GM18517 (cell line): Measurements from ENCODE around the gene HS3ST2.
"Not testable (repeated sequence)": the region's sequence is repeated elsewhere in the genome, so short reads cannot be mapped to it uniquely, and the experiment has no call there.

Source experiments
- ATAC-seq: cut with Tn5 transposase; IDR thresholded peaks from one replicate; pipeline ENCODE4 v1.9.1; 2021; ENCODE audit warnings: mild to moderate bottlenecking, moderate library complexity; ENCODE audit not compliant: unreplicated experiment

HS3ST2 gene

DNA sequence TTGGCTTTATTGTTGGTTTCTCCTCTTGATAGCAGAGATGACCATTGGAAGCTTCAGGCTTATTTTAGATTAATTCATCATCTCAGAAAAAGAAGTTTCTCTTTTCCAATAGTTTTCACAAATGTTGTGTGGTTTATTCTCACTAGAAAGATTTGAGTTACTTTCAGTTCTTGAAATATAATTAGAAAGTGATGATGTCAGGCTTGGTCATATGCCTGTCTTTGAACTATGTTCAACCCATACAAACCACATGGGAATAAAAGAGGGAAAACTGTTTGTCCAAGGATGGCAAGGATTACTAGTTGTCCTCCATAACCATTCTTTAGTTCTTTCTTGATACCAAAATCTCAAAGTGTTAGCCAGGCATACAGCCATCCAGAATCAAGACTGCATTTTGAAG lies 3.7 kb upstream of the HS3ST2 start:
- ATAC-seq, result no peak

DNA sequence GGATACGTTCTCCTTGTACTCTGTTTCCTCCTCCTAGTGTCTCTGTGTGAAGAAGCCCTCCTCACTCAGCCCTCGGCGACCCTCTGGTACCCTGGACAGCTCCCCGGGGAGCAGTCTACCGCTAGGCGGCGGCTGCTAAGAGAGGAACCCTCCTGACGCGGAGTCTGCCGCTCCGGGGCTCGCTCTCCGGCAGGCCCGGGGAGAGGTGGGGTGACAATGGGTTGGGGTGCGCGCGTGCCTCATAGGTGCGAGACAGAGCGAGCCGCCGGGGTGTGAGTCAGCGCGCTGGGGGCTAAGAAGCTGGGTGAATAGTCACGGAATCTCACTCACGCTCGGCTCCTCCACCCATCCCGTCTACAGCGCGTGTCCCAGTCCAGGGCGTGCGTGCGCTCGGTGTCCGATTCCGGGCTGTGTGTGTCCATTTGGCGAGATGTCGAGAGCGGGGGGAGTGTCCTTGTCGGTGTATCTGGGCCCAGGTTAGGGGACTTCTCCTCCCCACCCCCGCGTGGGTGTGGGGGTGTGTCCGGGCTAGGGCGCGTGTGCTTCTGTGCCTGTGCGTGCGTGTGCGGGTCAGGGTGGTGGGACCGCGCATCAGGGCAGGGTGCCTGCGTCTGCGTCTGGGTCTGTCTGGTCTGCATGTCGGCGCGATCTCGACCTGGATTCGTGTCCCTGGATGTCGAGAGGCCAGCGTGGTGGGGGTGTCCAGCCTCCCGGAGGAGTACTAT lies 577 bp upstream of the HS3ST2 start:
- ATAC-seq, result no peak

DNA sequence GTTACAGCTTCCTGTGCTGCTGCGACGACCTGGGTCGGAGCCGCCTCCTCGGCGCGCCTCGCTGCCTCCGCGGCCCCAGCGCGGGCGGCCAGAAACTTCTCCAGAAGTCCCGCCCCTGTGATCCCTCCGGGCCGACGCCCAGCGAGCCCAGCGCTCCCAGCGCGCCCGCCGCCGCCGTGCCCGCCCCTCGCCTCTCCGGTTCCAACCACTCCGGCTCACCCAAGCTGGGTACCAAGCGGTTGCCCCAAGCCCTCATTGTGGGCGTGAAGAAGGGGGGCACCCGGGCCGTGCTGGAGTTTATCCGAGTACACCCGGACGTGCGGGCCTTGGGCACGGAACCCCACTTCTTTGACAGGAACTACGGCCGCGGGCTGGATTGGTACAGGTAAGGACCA lies 746 bp downstream of the HS3ST2 start:
- no peak for ATAC-seq

DNA sequence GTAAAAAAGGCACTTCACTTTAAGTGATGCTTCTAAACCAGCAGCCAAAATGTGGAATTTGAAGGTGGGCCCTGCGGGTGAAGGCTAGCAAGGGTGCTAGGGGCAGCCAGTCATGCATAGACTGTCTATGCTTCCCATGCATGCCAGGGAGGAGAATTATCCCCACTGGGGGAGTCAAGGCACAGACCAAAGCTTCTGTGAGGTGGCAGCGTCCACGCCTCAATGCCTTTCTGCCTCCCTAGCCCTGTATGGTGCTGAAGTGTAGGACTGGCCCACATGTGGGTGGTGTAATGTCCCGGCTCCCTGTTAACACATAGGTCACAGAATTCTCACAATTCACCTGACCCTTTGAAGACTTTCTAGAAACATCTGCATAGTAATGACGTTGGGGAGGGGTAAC lies 1.9 kb downstream of the HS3ST2 start:
- no peak for ATAC-seq

DNA sequence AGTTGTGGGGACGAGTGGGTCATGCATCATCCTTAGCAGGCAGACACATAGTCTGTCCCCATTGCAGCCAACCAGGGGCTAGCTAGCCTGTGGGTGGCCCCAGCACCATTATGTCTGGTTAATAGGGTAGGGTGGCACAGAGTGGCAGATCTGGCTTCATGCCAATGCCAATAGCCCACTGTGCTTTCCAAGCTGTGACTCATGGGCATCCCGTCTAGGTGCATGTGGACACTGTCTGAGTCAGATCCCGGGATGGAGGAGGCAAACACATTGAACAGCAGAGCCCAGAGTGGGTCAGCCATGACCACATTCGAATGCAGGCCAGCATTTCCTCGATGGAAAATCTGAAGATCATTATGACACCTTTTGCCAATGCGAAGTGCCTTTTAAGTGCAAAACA lies 2.5 kb downstream of the HS3ST2 start:
- ATAC-seq, result no peak

DNA sequence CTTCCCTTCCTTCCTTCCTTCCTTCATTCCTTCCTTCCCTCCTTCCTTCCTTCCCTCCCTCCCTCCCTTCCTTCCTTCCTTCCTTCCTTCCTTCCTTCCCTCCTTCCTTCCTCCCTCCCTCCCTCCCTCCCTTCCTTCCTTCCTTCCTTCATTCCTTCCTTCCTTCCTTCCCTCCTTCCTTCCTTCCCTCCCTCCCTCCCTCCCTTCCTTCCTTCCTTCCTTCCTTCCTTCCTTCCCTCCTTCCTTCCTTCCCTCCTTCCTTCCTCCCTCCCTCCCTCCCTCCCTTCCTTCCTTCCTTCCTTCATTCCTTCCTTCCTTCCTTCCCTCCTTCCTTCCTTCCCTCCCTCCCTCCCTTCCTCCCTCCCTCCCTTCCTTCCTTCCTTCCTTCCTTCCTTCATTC lies 4.8 kb downstream of the HS3ST2 start:
- ATAC-seq, result not testable (repeated sequence)

DNA sequence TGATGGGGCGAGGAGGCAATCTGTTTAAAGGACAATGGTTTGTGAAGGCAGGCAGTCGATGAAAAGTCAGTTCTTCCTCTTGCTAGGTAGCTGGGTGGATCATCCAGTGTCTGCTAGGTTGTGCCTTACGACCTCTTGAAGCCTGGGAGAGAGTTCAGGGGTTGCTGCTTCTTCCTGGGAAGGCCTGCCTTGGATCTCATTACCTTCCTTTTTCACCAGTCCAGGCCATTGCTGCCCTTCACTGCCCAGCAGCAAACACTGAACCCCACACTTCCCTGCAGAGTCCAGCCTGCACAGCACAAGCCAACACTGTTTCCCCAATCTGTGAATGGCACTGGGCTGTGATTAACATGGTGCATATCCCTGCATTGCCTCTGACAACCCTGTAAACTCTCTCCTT lies 24.7 kb downstream of the HS3ST2 start:
- ATAC-seq, result no peak

DNA sequence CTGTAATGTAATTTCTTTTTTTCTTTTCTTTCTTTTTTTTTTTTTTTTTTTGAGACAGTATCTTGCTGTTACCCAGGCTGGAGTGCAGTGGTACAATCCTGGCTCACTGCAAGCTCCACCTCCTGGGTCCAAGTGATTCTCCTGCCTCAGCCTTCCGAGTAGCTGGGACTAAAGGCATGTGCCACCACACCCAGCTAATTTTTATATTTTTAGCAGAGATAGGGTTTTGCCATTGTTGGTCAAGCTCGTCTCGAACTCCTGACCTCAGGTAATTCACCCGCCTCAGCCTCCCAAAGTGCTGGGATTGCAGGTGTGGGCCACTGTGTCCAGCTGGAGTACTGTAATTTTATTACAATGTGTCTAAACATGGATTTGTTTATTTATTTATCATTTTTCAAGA lies 28.1 kb downstream of the HS3ST2 start:
- ATAC-seq, result not testable (repeated sequence)

DNA sequence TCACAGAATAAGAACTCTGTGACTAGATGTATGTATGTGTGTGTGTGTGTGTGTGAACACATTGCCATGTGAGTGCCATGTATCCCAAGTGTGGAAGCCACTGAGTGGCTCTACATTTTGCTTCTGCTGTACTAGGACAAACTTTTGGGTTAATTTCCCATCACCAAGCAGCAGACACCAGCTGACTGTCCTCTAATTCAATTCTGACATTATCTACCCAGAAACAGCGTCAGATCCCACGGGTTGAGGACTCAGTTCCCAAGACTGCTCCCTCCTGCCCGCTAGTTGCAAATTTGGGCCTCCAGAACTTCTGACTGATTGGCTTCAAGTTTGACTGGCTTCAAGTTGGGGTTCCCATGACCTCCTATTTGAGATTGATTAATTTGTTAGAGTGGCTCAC lies 29.2 kb downstream of the HS3ST2 start:
- ATAC-seq, result no peak

DNA sequence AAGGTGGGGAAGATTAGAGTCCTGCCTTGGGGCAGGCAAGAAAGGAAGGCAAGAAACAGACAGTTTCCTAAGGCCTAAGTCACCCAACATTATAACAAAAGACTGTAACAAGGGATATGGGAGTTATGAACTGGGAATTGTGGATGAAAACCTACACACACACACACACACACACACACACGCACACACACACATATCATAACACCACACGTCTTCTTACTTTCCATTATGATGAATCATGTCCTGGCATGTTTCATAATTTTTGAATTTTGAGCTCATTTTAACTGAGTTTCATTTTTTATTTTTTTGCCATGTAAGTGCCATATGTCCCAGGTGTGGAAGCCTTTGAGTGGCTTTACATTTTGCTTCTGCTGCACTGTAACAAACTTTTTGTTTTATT lies 29.9 kb downstream of the HS3ST2 start:
- no peak for ATAC-seq

DNA sequence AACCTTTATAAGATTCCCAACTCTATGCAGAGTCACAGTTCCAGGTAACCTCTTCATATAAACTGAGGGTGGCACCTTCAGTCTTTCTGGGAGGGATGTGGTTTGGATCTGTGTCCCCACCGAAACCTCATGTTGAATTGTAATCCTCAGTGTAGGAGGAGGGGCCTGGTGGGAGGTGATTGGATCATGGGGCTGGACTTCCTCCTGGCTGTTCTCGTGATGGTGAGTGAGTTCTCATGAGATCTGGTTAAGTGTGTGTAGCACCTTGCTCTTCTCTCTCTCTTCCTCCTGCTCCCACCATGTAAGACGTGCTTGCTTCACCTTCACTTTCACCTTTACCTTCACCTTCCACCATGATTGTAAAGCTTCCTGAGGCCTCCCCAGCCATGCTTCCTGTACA lies 30.5 kb downstream of the HS3ST2 start:
- ATAC-seq, result no peak

DNA sequence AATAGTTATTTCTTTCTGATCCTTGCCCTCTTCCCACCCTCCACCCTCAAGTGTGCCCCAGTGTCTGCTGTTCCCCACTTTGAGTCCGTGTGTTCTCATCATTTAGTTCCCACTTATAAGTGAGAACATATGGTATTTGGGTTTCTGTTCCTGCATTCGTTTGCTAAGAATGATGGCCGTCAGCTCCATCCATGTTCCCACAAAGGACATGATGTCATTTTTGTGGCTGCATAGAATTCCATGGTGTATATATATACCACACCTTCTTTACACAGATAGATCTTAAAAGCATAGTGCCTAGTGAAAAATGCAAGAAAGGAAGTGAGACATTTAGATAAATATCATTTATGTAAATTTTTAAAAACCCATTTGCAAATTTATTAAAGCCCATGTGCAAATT lies 33.1 kb downstream of the HS3ST2 start:
- no peak for ATAC-seq

DNA sequence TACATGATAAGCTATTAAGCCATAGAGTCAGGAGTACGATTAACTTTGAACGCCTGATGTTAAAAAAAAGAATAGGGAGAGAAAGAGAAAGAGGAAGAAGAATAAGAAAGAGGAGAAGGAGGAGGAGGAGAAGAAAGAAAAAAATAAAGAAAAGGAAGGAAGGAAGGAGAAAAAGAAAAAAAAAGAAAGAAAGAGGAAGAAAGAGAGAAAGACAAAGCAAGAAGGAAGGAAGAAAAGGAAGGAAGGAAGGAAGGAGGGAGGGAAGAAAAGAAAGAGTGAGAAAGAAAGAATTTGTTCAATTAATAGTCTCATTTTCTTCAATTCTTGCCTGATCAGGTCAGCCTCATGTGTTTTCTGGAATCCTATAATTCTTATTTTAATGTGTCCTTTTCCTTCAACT lies 33.7 kb downstream of the HS3ST2 start:
- ATAC-seq, result no peak

DNA sequence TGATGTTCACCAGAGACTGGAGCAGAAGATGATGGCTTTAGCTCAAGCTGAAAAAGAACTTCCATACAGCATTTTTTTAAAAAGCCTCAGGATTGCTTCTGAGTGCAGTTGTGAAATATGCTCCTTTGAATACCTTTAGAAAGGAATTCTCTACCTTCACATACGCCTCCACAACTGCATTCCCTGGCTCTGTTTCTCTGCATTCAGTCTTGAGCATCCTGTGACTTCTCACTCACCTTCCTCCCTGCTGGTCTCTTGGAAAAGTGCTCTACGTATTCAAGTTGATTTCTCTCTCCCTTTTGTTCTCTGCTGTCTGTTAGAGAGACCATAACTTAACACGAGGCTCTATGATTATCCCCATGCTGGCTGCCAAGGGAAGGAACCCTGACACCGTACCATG lies 34.5 kb downstream of the HS3ST2 start:
- ATAC-seq, result no peak

DNA sequence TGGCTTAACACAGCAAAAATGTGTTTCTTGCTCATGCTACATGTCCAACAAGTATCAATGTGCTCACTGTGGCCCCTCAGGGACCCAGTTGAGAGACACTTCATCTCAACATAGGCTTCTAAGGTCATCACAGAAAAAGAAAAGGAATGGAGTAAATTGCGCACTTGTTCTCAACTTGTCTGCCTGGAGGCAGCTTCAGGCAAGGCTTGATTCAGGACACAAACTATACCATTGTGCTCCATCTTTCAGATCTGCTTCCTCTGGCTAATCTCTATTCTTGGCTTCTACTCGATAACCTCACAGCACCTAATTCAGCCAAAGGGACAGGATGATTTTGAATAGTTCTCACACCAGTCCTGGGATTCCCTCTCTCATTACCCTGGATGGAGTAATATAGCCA lies 35.6 kb downstream of the HS3ST2 start:
- ATAC-seq, result no peak

DNA sequence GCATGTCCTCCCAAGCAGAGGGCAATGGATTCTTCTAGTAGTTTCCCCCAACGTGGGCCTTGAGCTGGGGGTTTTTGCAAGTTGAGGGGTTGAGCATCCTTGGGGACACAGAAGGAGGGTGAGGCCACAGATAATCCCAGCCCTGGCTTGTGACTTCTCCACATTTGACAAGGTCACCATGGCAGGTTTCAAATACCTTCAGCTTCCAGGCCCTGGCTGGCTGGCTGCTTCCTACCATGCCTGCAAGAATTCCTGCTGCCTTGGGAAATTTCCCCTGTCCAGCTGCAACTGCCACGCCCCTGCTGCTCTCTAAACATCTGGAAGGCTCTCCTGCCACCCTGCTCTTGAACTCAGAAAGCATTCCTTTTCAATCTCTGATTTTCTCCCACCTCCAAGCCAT lies 41.3 kb downstream of the HS3ST2 start:
- ATAC-seq, result no peak

DNA sequence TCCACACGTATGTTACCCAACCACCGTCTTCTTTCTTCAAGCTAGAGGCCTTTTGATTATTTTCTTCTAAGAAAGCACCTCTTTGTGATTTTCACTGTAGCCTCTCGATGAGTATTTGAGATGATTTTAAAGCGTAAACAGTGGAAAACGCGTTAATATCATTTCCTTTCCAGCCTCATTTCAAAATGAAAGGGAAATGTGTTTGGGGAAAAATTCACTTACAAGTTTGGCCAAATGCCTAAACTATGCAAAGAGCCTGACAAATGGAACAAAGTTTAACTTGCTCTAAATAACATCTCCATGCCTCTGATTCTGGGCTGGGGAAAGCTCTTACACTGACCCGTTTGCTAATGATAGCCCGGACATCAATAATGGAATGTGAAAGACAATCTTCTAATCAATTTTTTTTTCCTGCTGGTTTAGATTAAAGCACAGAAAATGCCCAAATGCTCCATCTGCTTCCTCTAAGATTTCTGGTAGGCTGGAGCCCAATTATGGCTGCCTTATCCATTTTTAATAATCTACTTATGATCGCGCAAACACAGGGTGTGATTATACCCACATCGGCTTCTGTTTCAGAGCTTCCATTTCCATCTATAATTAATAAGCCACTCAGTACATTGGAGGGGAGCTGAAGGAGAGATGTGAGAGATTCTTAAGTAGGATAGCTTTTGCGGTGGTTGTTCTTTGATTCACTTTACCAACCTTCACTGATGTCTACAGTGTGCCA lies 43.5 kb downstream of the HS3ST2 start:
- no peak for ATAC-seq

DNA sequence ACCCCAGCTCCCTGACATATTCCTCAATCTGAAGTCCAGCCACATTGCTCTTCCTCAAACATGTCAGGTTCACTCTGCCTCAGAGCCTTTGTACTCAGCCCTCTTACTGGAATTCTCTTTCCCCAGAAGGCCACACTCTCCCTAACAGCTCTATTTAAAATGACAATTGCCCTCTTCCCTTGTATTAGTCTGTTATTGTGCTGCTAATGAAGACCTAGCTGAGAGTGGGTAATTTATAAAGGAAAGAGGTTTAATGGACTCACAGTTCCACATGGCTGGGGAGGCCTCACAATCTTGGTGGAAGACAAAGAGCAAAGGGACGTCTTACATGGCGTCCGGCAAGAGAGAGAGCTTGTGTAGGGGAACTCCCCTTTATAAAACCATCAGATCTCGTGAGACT lies 46.0 kb downstream of the HS3ST2 start:
- ATAC-seq, result no peak

DNA sequence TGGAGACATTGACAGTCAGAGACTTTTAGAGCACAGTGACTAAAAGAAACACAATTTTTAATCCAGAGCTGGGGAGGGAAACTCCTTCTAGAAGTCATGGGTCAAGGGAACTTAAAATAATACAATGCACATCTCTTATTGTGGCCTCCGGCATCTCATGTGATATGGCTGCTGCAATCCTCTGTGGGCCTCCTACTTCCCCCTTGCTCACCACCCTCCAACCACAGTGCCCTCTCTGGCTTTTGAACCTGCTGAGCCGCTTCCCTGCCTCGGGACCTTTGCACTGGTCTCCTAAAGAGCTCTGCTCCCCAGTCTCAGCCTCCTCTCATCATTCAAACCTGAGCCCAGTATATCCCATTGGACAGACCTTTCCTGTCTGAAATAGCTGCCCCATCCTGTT lies 47.6 kb downstream of the HS3ST2 start:
- no peak for ATAC-seq

DNA sequence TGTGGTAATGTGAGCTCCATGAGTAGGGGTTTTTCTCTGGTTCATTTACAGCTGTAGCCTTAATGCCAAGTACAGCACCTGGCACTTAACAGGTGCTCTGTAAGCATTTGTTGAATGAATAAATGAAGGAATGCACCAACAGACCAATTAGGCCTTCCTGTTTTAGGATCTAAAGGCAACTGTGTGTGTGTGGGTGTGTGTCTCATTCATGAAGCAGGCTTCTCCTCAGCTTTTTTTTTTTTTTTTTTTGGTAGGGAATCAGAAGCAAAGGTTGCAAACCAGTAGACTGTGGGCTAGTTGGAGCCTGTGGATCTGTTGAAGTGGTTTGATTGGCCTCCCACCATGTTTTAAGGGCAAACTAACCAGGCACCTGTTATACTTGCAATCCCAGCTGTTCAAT lies 48.1 kb downstream of the HS3ST2 start:
- no peak for ATAC-seq

DNA sequence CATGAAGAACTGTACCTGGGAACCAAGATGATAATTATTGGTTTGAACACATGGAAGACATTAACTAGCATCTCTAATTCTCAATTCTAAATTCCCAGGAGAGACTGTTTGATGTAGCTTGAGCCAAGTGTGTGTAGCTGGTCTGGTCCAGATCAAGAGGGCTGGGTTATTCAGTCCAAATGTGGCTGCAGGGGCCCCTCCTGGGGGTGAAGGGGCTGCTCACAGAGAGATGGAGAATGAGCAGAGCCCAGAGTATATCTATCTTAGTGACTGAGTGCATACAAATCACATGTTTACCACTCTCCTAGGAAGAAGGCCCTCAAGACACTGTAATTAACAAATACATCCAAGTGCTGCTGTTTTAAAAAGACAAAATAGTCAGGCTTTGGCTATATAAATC lies 50.4 kb downstream of the HS3ST2 start:
- ATAC-seq, result no peak

DNA sequence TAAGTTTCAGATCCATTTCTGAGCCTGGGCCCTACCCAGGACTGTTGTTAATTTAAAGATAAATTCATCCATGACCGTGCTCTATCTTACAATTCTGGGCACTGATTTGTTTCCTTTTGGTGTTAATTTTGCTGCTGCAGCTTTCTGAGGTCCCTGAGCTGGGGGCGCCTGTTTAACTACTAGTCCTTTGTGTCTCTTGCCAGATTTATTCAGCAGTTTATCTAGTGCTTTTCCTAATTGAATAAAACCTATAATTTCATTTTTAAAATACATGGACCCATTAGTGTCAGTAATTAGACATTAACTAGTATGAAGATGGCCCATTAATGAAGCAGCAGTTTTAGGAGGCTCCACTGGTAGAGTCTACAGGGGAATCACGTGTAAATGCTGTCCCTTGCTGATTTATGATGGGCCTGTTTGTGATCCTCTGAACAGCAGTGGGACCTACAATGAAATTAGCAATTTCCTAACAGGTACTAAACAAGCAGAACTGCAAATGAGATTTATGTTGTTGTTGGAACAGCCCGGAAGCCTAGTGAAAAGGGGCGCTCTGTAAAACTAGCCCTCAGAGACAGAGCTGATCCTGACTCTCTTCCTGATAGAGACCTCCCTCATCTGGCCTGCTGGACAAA lies 54.7 kb downstream of the HS3ST2 start:
- ATAC-seq, result no peak
